K562 (cell line): ENCODE data around the gene LMAN2L. TPM values are rescaled to one million over a fixed set of nuclear protein-coding genes. Genes with fewer than 3 reads are reported as not detected.

Experiments used
- ATAC-seq: fragments of 200-7000 bp; cut with Tn5 transposase; 3 replicates; pipeline ENCODE4 v1.9.1; 2020; ENCODE audit warnings: moderate library complexity
- BruUV-seq: library from RNA; stranded (reverse); fragments of 400-500 nt; replicated peaks from 2 replicates; lab custom pipeline; 2021; lab: Mats Ljungman, UMichigan
- CTCF ChIA-PET: fragments of 300-600 bp; formaldehyde crosslinking; extraction: SDS; loops from one replicate; lab custom pipeline; 2021; ENCODE audit warnings: low intra/inter-chr PET ratio; lab: Yijun Ruan, JAX
- POLR2A ChIA-PET: fragments of 300-600, 350-650 bp; sonication (Branson Sonifier 250); formaldehyde crosslinking; extraction: SDS; loops from one replicate; lab custom pipeline; 2021; ENCODE audit warnings: antibody characterized with exemption, inconsistent platforms; lab: Yijun Ruan, JAX
- DNase-seq, 4 experiments: peaks; one replicate each; pipeline versions ENCODE4 v3.0.0 to v3.0.0-alpha.2; 2011 to 2018; ENCODE audit warnings: low spot score in 3 of 4, mixed read lengths in 3 of 4; ENCODE audit errors: extremely low read depth in 1 of 4
- FAIRE-seq: peaks from 2 replicates; lab custom pipeline; 2011; peaks lifted over from hg19 to GRCh38; lab: Jason Lieb, UNC
- H2AFZ ChIP-seq: 2 replicates; pipeline ENCODE4 v1.6.0; 2011; ENCODE audit warnings: low read depth, low read length, control low read depth, inconsistent platforms
- H3K27ac ChIP-seq: fragments of 200-600 bp; 3 replicates; pipeline ENCODE4 v1.8.0; 2011; ENCODE audit warnings: low read depth, mild to moderate bottlenecking, control low read depth, inconsistent platforms, low read length, moderate library complexity, mixed read lengths; ENCODE audit errors: extremely low read depth
- H3K27me3 ChIP-seq, 2 experiments: fragments of 300-600 bp in 1 of 2; 2 replicates in 1 of 2; 3 replicates in 1 of 2; pipeline versions ENCODE4 v1.6.0 to v1.8.0; 2011; ENCODE audit warnings: inconsistent platforms in 2 of 2, low read length in 2 of 2, mild to moderate bottlenecking in 1 of 2, mixed read lengths in 1 of 2, moderate library complexity in 1 of 2; ENCODE audit not compliant: control insufficient read depth in 2 of 2, insufficient read depth in 2 of 2
- H3K36me3 ChIP-seq: fragments of 300-600 bp; 3 replicates; pipeline ENCODE4 v1.8.0; 2011; ENCODE audit warnings: mild to moderate bottlenecking, low read length, inconsistent platforms; ENCODE audit not compliant: control insufficient read depth, insufficient read depth
- H3K4me1 ChIP-seq, 2 experiments: fragments of 200-600 bp in 1 of 2; replicated peaks in 1 of 2; 2 replicates in 1 of 2; 3 replicates in 1 of 2; pipeline versions ENCODE4 v1.5.1 to v1.8.0; 2011; ENCODE audit warnings: inconsistent platforms in 2 of 2, low read length in 2 of 2, mild to moderate bottlenecking in 1 of 2, mixed read lengths in 1 of 2, moderate library complexity in 1 of 2; ENCODE audit not compliant: control insufficient read depth in 2 of 2, insufficient read depth in 2 of 2
- H3K4me2 ChIP-seq: 2 replicates; pipeline ENCODE4 v1.6.1; 2011; ENCODE audit warnings: low read length, control low read depth, inconsistent platforms, mixed read lengths; ENCODE audit not compliant: insufficient read depth
- H3K4me3 ChIP-seq: fragments of 200-600 bp; sonication (generic), shearing (Covaris generic); 2 replicates; pipeline ENCODE4 v1.5.1; 2016; ENCODE audit warnings: control low read depth, inconsistent platforms
- H3K79me2 ChIP-seq: fragments of 200-600 bp; 3 replicates; pipeline ENCODE4 v1.8.0; 2011; ENCODE audit warnings: low read length, inconsistent platforms; ENCODE audit not compliant: control insufficient read depth, insufficient read depth
- H3K9ac ChIP-seq, 2 experiments: 2 replicates each; pipeline versions ENCODE4 v1.6.0 to v1.6.1; 2011; ENCODE audit warnings: low read depth in 2 of 2, low read length in 2 of 2, control low read depth in 1 of 2, inconsistent platforms in 1 of 2, mild to moderate bottlenecking in 1 of 2, mixed read lengths in 1 of 2; ENCODE audit not compliant: insufficient read depth in 1 of 2
- H3K9me1 ChIP-seq: one replicate; pipeline ENCODE4 v1.6.0; 2011; ENCODE audit warnings: inconsistent platforms, mild to moderate bottlenecking, low read length, moderate library complexity; ENCODE audit not compliant: control insufficient read depth, insufficient read depth
- H3K9me3 ChIP-seq: replicated peaks from 2 replicates; pipeline ENCODE4 v1.5.1; 2011; ENCODE audit warnings: low read depth, low read length, inconsistent platforms; ENCODE audit not compliant: control insufficient read depth, insufficient read depth
- H4K20me1 ChIP-seq: replicated peaks from 2 replicates; pipeline ENCODE4 v1.6.1; 2011; ENCODE audit warnings: low read length, inconsistent platforms, mixed read lengths; ENCODE audit not compliant: control insufficient read depth, insufficient read depth
- CTBP1 ChIP-seq: fragments of 450-650 bp; IDR thresholded peaks from 2 replicates; pipeline ENCODE4 v1.6.1; 2016; ENCODE audit warnings: borderline replicate concordance
- ELF2 ChIP-seq: fragments of 250-450 bp; sonication (Bioruptor Pico); IDR thresholded peaks from 2 replicates; pipeline ENCODE4 v1.5.0; 2021; ENCODE audit warnings: mild to moderate bottlenecking
- GABPA ChIP-seq: fragments of 200-800 bp; sonication (Bioruptor generic); conservative IDR thresholded peaks from 2 replicates; pipeline ENCODE4 v1.6.1; 2016; ENCODE audit warnings: low read depth, missing genetic modification characterization, missing compliant biosample characterization
- GATA2 ChIP-seq: sonication (generic); formaldehyde crosslinking; IDR thresholded peaks from 2 replicates; pipeline ENCODE4 v1.4.0; 2020; ENCODE audit warnings: mild to moderate bottlenecking, missing genetic modification reagents
- ILK ChIP-seq: fragments of 450-650 bp; IDR thresholded peaks from 2 replicates; pipeline ENCODE4 v1.6.1; 2016; ENCODE audit warnings: missing genetic modification characterization, low read depth, mild to moderate bottlenecking, missing compliant biosample characterization, moderate library complexity, borderline replicate concordance
- KLF10 ChIP-seq: fragments of 250-450 bp; sonication (Bioruptor Pico); IDR thresholded peaks from 2 replicates; pipeline ENCODE4 v1.6.1; 2021; ENCODE audit warnings: matching md5 sums
- PPARD ChIP-seq: fragments of 250-450 bp; sonication (Bioruptor Pico); IDR thresholded peaks from 2 replicates; pipeline ENCODE4 v1.8.0; 2022; ENCODE audit warnings: inconsistent platforms, mild to moderate bottlenecking, moderate library complexity
- SP2 ChIP-seq: IDR thresholded peaks from 2 replicates; pipeline ENCODE4 v1.6.1; 2011; ENCODE audit warnings: mild to moderate bottlenecking, low read depth, low read length, moderate library complexity; ENCODE audit not compliant: poor library complexity, severe bottlenecking; ENCODE audit errors: extremely low read depth
- ZNF586 ChIP-seq: fragments of 450-650 bp; formaldehyde crosslinking; conservative IDR thresholded peaks from 2 replicates; pipeline ENCODE4 v1.4.0; 2020; ENCODE audit warnings: mild to moderate bottlenecking, moderate library complexity
- WGBS: fragments of 100-300 bp; shearing (Covaris generic); methylation state at CpG from one replicate; pipeline ENCODE4 v1.1.6; 2016; ENCODE audit warnings: low coverage, mixed read lengths; ENCODE audit not compliant: insufficient coverage; ENCODE audit errors: missing lambda C conversion rate; 5-methylcytosine and 5-hydroxymethylcytosine counted together
- in situ Hi-C: fragments of 300-500 bp; cut with MboI; formaldehyde crosslinking; loops from 4 replicates; pipeline ENCODE4 v1.15.0; 2018; ENCODE audit warnings: inconsistent platforms, mixed read lengths
- intact Hi-C: fragments of 100-400 bp; cut with micrococcal nuclease; formaldehyde crosslinking; loops from 2 replicates; pipeline ENCODE4 v1.14.2; 2022
- polyA plus RNA-seq, 8 experiments: library from polyadenylated mRNA; depleted of rRNA in 4 of 8; stranded (reverse) in 5 of 8; unstranded in 3 of 8; fragments of >200 nt; fragmentation: Nextera tagmentation in 2 of 8; fragmentation: Illumina TruSeq in 1 of 8; extraction: Ambion mirVana in 2 of 8; extraction: Trizol in 1 of 8; gene quantifications; 2 replicates each; pipeline versions ENCODE4 v1.2.1 to v1.2.3, GENCODE V29; 2011 to 2014; ENCODE audit warnings: inconsistent platforms in 1 of 8, missing spikeins in 1 of 8
- total RNA-seq, 7 experiments: library from RNA; depleted of rRNA in 6 of 7; stranded (reverse); fragments of >200 nt in 6 of 7; fragmentation: Illumina TruSeq in 2 of 7; extraction: Trizol in 2 of 7; gene quantifications; 2 replicates each; pipeline versions ENCODE4 v1.2.1 to v1.2.3, GENCODE V29; 2011 to 2021; ENCODE audit warnings: low replicate concordance in 1 of 7
- TF ChIP-seq, protein P1 (sequence below): sonication (generic); formaldehyde crosslinking; IDR thresholded peaks from 2 replicates; pipeline ENCODE4 v1.8.1; 2022; ENCODE audit warnings: missing genetic modification reagents
- TF ChIP-seq, protein P2 (sequence below): sonication (generic); formaldehyde crosslinking; IDR thresholded peaks from 2 replicates; pipeline ENCODE4 v1.8.1; 2023; ENCODE audit warnings: mild to moderate bottlenecking, missing genetic modification reagents
- TF ChIP-seq, protein P3 (sequence below), 3 experiments: fragments of 200-800 bp in 1 of 3; fragments of 250-450 bp in 1 of 3; fragments of 450-650 bp in 1 of 3; sonication (Bioruptor Pico) in 1 of 3; sonication (Bioruptor generic) in 1 of 3; formaldehyde crosslinking in 1 of 3; IDR thresholded peaks; 2 replicates each; pipeline versions ENCODE4 v1.6.1 to v1.8.0; 2016 to 2022; ENCODE audit warnings: mild to moderate bottlenecking in 2 of 3, missing genetic modification characterization in 2 of 3, missing compliant biosample characterization in 1 of 3, moderate library complexity in 1 of 3
- TF ChIP-seq, protein P4 (sequence below): sonication (generic); formaldehyde crosslinking; IDR thresholded peaks from 2 replicates; pipeline ENCODE4 v1.8.0; 2022; ENCODE audit warnings: missing genetic modification reagents, mild to moderate bottlenecking, borderline replicate concordance

LMAN2L gene
- total and polyA plus RNA-seq, 9 of the 15 experiments (the other 6 are each of a cell fraction or from before 2014, with no cell fraction given) = 7.2 to 37.7 (median 12.5) TPM

DNA sequence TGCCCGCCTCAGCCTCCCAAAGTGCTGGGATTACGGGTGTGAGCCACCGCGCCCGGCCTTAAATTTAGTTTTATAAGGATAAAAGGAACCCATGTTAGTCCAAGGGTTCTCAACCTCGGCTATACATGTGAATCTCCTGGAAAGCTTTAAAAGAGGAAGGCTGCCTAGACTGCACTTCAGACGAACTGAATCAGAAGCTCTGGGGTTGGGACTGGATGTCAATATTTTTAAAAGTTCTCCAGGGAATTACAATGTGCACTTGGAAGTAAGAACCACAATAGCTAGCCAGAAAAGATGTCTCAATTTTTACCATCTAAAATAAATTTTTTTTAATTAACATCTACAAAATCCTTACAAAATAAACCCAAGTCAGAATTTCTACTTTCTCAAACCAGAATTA is 10.1 kb downstream of the LMAN2L start:
- Histone ChIP-seq H3K9ac (no peak overlapping the region), H3K4me1 (no peaks in the 10 kb centered on the region), H3K79me2 (no peaks in the 10 kb centered on the region), H3K4me2 (no peak overlapping the region), H3K4me3 (no peak overlapping the region), H3K9me3 (no peaks in the 10 kb centered on the region), H4K20me1 (no peaks in the 10 kb centered on the region), H3K36me3 (peaks cover 53% of the 10 kb centered on the region; the same call in 2 of the 3 replicates), H3K27me3 (no peaks in the 10 kb centered on the region), H3K9me1 (no peaks in the 10 kb centered on the region), H3K27ac (no peak overlapping the region), H2AFZ (no peak overlapping the region)
- intact Hi-C loops = no loop called here
- ChIA-PET CTCF (no interaction called here), POLR2A (interaction anchor here (0.6 to 1.6 kb wide), 6 partner anchors 9 to 221 kb away, joined by 3 to 4 read pairs (median 4); no protein-coding TSS in a partner anchor)
- WGBS = 88% methylated on average over 6 of the region's 7 CpGs
- TF ChIP-seq, protein P1, sequence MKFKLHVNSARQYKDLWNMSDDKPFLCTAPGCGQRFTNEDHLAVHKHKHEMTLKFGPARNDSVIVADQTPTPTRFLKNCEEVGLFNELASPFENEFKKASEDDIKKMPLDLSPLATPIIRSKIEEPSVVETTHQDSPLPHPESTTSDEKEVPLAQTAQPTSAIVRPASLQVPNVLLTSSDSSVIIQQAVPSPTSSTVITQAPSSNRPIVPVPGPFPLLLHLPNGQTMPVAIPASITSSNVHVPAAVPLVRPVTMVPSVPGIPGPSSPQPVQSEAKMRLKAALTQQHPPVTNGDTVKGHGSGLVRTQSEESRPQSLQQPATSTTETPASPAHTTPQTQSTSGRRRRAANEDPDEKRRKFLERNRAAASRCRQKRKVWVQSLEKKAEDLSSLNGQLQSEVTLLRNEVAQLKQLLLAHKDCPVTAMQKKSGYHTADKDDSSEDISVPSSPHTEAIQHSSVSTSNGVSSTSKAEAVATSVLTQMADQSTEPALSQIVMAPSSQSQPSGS = no peak
- TF ChIP-seq PPARD (CRISPR knock-in tag) (no peak), GABPA (tag) (no peak), GATA2 (CRISPR knock-in tag) (no peak), ZNF586 (CRISPR knock-in tag) (no peak), KLF10 (no peak), SP2 (no peak), CTBP1 (no peak), ILK (tag) (no peak), ELF2 (CRISPR knock-in tag) (no peak)
- TF ChIP-seq, protein P2, sequence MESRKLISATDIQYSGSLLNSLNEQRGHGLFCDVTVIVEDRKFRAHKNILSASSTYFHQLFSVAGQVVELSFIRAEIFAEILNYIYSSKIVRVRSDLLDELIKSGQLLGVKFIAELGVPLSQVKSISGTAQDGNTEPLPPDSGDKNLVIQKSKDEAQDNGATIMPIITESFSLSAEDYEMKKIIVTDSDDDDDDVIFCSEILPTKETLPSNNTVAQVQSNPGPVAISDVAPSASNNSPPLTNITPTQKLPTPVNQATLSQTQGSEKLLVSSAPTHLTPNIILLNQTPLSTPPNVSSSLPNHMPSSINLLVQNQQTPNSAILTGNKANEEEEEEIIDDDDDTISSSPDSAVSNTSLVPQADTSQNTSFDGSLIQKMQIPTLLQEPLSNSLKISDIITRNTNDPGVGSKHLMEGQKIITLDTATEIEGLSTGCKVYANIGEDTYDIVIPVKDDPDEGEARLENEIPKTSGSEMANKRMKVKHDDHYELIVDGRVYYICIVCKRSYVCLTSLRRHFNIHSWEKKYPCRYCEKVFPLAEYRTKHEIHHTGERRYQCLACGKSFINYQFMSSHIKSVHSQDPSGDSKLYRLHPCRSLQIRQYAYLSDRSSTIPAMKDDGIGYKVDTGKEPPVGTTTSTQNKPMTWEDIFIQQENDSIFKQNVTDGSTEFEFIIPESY = no peak
- TF ChIP-seq, protein P3, sequence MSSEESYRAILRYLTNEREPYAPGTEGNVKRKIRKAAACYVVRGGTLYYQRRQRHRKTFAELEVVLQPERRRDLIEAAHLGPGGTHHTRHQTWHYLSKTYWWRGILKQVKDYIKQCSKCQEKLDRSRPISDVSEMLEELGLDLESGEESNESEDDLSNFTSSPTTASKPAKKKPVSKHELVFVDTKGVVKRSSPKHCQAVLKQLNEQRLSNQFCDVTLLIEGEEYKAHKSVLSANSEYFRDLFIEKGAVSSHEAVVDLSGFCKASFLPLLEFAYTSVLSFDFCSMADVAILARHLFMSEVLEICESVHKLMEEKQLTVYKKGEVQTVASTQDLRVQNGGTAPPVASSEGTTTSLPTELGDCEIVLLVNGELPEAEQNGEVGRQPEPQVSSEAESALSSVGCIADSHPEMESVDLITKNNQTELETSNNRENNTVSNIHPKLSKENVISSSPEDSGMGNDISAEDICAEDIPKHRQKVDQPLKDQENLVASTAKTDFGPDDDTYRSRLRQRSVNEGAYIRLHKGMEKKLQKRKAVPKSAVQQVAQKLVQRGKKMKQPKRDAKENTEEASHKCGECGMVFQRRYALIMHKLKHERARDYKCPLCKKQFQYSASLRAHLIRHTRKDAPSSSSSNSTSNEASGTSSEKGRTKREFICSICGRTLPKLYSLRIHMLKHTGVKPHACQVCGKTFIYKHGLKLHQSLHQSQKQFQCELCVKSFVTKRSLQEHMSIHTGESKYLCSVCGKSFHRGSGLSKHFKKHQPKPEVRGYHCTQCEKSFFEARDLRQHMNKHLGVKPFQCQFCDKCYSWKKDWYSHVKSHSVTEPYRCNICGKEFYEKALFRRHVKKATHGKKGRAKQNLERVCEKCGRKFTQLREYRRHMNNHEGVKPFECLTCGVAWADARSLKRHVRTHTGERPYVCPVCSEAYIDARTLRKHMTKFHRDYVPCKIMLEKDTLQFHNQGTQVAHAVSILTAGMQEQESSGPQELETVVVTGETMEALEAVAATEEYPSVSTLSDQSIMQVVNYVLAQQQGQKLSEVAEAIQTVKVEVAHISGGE (CRISPR knock-in tag; IDR thresholded peaks at IDR 0.05) = no peak
- TF ChIP-seq, protein P4, sequence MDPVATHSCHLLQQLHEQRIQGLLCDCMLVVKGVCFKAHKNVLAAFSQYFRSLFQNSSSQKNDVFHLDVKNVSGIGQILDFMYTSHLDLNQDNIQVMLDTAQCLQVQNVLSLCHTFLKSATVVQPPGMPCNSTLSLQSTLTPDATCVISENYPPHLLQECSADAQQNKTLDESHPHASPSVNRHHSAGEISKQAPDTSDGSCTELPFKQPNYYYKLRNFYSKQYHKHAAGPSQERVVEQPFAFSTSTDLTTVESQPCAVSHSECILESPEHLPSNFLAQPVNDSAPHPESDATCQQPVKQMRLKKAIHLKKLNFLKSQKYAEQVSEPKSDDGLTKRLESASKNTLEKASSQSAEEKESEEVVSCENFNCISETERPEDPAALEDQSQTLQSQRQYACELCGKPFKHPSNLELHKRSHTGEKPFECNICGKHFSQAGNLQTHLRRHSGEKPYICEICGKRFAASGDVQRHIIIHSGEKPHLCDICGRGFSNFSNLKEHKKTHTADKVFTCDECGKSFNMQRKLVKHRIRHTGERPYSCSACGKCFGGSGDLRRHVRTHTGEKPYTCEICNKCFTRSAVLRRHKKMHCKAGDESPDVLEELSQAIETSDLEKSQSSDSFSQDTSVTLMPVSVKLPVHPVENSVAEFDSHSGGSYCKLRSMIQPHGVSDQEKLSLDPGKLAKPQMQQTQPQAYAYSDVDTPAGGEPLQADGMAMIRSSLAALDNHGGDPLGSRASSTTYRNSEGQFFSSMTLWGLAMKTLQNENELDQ (CRISPR knock-in tag) = no peak
- DNase-seq (no peak), ATAC-seq (no peak), FAIRE-seq (no peak)
- BruUV-seq = no TSS peak
- in situ Hi-C loops = no loop called here
